ENCODE measurements around the gene ETFB. TPM values are rescaled to one million over a fixed set of nuclear protein-coding genes. Genes with fewer than 3 reads are reported as not detected.
"Not testable (repeated sequence)": the region's sequence is repeated elsewhere in the genome, so short reads cannot be mapped to it uniquely, and the experiment has no call there.

The ETFB gene
- total RNA-seq, 1 donor: 76.4 TPM

GRCh38 chr19:51398096-51398704, 32.0 kb upstream of the ETFB start:
- no peak overlapping the region for H3K4me3 ChIP-seq (ENCODE audit: low read depth, low read length)
- DNase-seq (ENCODE audit: low read depth): peak; percentile 20
- TF ChIP-seq CTCF (IDR thresholded peaks at IDR 0.05; ENCODE audit: insufficient read depth, low read depth, low read length): peak; percentile 60

GRCh38 chr19:51397453-51397852, 31.3 kb upstream of the ETFB start:
- not testable (repeated sequence) for DNase-seq (ENCODE audit: low read depth)

GRCh38 chr19:51396175-51396574, 30.0 kb upstream of the ETFB start:
- no peak for DNase-seq (ENCODE audit: low read depth)
- H3K4me3 ChIP-seq (ENCODE audit: low read depth, low read length): no peak overlapping the region
- no peak for TF ChIP-seq CTCF (IDR thresholded peaks at IDR 0.05; ENCODE audit: insufficient read depth, low read depth, low read length)

More at GRCh38 chr19:51397453-51397852, 31.3 kb upstream of the ETFB start:
- H3K4me3 ChIP-seq (ENCODE audit: low read depth, low read length): not testable (repeated sequence)

GRCh38 chr19:51394050-51394836, 28.1 kb upstream of the ETFB start:
- peak overlapping the region; percentile 59 for H3K4me3 ChIP-seq (ENCODE audit: low read depth, low read length)
- peak; percentile 20 for TF ChIP-seq CTCF (IDR thresholded peaks at IDR 0.05; ENCODE audit: insufficient read depth, low read depth, low read length)
- peak; percentile 99 for DNase-seq (ENCODE audit: low read depth)

GRCh38 chr19:51392701-51393100, 26.5 kb upstream of the ETFB start:
- TF ChIP-seq CTCF (IDR thresholded peaks at IDR 0.05; ENCODE audit: insufficient read depth, low read depth, low read length): no peak

GRCh38 chr19:51391073-51391611, 25.0 kb upstream of the ETFB start:
- TF ChIP-seq CTCF (IDR thresholded peaks at IDR 0.05; ENCODE audit: insufficient read depth, low read depth, low read length): no peak
- H3K4me3 ChIP-seq (ENCODE audit: low read depth, low read length): no peak overlapping the region
- no peak for DNase-seq (ENCODE audit: low read depth)

More at GRCh38 chr19:51392701-51393100, 26.5 kb upstream of the ETFB start:
- DNase-seq (ENCODE audit: low read depth): no peak
- H3K4me3 ChIP-seq (ENCODE audit: low read depth, low read length): no peak overlapping the region

- no peak overlapping the region for H3K4me3 ChIP-seq (ENCODE audit: low read depth, low read length)
- no peak for TF ChIP-seq CTCF (IDR thresholded peaks at IDR 0.05; ENCODE audit: insufficient read depth, low read depth, low read length)
- DNase-seq (ENCODE audit: low read depth): no peak
These were observed 23.0 kb upstream of the ETFB start for GRCh38 chr19:51389143-51389542.

Data from fibroblast of villous mesenchyme (primary cell).